NCI-H1694 (cell line): ENCODE measurements around the gene PRDX1.
"Not testable (repeated sequence)": the region's sequence is repeated elsewhere in the genome, so short reads cannot be mapped to it uniquely, and the experiment has no call there.

Source experiments
- DNase-seq: peaks from one replicate; lab custom pipeline; 2025; lab: John Stamatoyannopoulos, UW

PRDX1 gene

DNA sequence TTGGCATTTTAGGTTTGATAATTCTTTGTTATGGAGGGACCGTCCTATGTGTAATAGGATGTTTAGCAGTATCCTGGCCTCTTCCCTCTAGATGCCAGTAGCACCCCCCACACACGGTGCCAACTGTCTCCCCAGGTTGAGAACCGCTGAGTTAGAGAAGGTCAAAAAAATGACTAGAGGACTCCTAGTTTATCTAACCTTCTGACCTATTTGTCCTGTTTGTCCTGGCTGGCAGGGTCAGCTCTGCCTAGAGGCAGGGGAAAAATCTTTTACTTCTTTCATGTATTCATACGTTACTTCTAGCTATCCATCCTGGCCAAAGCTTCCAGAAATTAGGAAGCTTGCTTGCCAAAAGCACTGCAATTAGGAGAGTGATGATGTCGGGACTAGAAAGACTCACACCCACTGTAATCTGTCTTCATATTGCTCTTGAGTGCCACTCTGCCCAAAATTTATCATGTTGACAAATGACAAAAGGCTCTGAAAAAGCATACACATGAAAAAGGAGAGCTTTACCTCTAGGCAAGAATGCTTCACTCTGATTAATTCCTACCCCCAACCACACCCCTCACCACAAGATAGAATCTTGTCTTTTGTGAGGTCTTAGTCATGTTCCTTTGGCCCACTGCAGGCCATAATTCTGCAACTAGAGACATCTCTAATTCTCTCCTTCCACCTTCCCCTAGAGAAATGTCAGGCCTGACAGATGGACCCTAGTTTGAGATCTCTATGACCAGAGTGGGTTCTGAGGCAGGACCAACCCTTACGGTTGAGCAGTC is 14.5 kb upstream of the PRDX1 start:
- no peak for DNase-seq

DNA sequence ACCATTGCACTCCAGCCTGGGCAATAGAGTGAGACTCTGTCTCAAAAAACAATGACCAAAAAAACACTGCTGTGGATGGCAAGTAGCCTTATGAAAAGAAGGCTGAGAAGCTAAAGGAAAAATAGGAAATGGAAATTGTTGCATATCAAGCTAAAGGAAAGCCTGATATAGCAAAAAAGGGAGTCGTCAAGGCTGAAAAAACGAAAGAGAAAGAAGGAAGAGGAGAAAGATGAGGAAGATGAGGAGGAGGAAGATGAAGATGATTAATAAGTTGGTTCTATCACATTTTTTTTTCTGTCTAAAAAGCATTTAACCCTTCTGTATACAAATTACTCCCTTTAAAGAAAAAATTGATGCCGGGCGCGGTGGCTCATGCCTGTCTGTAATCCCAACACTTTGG is 10.2 kb upstream of the PRDX1 start:
- no peak for DNase-seq

DNA sequence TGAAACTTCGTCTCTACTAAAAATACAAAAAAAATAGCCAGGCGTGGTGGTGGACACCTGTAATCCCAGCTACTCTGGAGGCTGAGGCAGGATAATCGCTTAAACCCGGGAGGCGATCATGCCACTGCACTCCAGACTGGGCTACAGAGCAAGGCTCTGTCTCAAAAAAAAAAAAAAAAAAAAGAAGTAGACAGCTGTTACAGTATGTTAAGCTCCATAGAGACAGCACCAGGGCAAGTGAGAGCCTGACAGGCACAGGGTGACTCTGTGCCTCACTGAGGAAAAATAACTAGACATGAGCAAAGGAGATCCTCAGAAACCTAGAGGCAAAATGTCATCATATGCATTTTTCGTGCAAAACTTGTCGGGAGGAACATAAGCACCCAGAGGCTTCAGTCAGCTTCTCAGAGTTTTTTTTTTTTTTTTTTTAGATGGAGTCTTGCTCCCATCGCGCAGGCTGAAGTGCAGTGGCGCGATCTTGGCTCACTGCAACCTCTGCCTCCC is 9.0 kb upstream of the PRDX1 start:
- DNase-seq = peak; percentile 41

DNA sequence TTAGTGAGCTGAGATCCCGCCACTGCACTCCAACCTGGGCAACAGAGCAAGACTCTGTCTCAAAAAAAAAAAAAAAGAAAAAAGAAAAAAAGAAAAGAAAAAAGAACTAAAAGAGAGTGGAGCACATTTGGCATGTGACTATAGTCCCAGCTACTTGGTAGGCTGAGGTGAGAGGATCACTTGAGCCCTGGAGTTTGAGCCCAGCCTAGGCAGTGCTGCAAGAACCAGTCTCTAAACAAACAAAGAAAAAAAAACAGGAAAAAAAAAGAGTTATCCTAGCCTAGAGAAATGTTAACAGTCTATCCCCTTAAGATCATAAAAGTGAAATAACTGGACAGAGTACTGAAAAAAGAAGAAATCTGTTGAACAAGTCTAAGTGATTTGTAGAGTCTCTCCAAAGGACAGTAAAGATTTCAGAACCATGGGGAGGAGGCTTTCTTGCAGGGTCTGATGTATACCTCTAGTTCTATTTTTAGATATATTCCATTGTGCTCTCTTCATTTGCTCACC is 4.5 kb upstream of the PRDX1 start:
- no peak for DNase-seq

DNA sequence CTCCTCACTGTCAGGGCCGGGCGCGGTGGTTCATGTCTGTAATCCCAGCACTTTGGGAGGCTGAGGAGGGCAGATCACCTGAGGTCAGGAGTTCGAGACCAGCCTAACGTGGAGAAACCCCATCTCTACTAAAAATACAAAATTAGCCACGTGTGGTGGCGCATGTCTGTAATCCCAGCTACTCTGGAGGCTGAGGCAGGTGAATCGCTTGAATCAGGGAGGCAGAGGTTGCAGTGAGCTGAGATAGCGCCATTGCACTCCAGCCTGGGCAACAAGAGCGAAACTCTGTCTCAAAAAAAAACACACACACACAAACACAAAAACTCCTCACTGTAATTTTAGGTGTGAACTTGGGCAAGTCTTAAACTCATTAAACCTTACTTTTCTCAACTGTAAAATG is 2.3 kb upstream of the PRDX1 start:
- not testable (repeated sequence) for DNase-seq

DNA sequence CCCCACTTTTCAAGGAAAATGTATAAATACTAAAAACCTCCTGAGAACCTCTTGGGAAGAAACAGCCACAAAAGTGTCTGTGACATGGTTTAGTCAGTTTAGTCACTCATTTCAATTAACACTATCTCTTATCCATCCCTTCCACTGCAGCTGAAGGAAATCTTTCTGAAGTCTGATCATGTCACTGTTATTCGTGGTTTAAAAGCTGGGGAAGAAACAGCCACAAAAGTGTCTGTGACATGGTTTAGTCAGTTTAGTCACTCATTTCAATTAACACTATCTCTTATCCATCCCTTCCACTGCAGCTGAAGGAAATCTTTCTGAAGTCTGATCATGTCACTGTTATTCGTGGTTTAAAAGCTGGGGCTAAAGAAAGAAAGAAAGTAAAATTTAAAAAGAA is 1.8 kb upstream of the PRDX1 start:
- not testable (repeated sequence) for DNase-seq

DNA sequence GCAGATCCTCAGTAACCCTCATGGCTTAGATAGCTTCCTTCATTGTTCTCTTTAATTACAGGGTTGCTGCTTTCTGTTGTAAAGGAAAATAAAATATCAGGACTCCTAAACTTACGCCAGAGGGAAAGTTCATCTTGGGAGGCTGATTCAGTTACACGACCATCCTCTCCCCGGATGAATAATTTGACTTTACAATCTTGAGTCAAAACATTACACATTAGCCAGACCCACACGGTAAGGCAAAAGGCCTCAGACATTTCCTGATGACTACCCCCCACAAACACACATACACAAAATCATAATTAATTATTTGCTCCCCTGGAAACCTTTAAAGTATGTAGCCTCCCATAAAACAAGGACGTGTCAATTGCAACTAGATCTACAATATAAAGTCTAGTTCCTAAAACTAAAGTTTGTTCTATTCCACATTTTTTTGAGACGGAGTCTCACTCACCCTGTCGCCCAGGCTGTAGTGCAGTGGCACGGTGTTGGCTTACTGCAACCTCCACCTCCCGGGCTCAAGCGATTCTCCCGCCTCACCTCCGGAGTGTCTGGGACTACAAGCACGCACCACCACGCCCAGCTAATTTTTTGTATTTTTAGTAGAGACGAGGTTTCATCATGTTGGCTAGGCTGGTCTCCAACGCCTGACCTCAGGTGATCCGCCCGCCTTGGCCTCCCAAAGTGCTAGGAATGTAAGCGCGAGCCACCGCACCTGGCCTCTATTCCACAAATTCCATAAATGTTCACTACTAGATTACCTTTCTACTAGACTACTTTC is 830 bp upstream of the PRDX1 start:
- DNase-seq = no peak

DNA sequence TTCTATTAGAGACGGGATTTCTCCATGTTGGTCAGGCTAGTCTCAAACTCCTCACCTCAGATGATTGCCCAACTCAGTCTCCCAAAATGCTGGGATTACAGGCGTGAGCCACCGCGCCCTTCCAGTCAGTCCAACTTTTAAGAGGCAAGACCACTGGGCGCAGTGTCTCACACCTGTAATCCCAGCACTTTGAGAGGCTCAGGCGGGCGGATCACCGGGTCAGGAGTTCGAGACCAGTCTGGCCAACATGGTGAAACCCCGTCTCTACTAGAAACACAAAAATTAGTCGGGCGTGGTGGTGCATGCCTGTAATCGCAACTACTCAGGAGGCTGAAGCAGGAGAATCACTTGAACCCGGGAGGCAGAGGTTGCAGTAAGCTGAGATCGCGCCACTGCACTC is 1.9 kb downstream of the PRDX1 start:
- not testable (repeated sequence) for DNase-seq

DNA sequence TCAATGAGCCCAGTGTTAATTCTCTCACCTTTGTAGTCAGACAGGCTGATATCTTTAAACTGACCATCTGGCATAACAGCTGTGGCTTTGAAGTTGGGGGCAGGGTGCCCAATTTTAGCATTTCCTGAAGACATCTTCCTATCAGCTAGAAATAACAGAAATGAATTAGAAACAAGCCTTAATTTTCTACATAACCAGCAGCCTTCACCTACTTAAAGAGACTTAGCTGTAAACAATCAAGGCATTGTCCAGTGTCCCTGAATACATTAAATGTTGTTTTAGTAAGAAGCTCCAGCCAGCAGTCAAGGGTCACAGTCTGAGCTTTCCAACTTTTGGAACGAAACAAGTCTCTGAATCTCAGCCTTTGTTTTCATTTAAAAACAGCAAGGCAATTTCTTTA is 2.8 kb downstream of the PRDX1 start:
- DNase-seq = no peak

DNA sequence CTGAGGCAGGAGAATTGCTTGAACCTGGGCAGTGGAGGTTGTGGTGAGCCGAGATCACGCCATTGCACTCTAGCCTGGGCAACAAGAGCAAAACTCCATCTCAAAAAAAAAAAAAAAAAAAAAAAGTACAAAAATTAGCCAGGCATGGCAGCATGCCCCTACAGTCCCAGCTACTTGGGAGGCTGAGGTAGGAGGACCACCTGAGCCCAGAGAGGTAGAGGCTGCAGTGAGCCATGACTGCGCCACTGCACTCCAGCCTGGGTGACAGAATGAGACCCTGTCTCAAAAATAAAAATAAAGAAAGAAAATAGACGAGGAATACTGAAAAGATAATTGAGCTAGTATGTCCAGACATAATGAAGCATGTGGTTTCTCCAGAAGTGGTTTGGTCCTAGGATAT is 3.3 kb downstream of the PRDX1 start:
- not testable (repeated sequence) for DNase-seq

DNA sequence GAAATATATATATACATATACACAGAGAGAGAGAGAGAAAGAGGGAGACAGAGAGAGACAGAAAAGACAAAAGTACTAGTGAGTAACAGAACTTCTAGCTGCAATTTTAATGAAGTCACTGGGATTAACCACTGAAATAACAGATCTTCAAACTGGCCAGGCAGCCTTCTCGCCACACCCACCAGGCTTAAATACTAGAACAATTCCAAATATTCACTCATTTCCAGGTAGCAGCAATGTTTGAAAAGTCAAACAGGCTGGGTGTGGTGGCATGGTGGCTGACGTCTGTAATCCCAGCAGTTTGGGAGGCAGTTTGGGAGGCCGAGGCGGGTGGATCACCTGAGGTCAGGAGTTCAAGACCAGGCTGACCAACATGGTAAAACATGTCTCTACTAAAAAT is 5.2 kb downstream of the PRDX1 start:
- no peak for DNase-seq

DNA sequence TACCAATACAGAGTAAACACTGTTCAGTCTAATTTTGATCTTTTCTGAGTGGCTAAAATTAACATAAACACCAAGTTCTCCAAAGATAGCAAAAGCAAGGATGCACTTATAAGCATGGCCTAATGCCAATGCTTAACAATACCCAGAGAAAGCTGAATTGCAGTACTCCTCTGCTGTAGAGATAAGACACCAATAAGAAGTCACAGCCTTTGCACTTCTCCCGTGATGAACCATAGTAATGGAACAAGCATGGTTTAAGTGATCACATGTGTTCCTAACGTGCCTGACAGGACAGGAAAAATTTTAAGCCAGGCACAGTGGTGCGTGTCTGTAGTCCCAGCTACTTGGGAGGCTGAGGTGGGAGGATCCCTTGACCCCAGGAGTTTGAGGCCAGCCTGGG is 5.6 kb downstream of the PRDX1 start:
- DNase-seq = no peak

DNA sequence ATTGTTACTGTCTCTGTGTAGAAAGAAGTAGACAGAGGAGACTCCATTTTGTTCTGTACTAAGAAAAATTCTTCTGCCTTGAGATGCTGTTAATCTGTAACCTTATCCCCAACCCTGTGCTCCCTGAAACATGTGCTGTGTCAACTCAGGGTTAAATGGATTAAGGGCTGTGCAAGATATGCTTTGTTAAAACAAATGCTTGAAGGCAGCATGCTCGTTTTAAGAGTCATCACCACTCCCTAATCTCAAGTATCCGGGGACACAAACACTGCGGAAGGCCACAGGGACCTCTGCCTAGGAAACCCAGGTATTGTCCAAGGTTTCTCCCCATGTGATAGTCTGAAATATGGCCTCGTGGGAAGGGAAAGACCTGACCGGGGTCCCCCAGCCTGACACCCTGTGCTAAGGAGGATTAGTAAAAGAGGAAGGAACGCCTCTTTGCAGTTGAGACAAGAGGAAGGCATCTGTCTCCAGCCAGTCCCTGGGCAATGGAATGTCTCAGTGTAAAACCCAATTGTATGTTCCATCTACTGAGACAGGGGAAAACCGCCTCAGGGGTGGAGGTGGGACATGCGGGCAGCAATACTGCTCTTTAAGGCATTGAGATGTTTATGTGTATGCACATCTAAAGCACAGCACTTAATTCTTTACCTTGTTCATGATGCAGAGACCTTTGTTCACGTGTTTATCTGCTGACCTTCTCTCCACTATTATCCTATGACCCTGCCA is 8.0 kb downstream of the PRDX1 start:
- not testable (repeated sequence) for DNase-seq

DNA sequence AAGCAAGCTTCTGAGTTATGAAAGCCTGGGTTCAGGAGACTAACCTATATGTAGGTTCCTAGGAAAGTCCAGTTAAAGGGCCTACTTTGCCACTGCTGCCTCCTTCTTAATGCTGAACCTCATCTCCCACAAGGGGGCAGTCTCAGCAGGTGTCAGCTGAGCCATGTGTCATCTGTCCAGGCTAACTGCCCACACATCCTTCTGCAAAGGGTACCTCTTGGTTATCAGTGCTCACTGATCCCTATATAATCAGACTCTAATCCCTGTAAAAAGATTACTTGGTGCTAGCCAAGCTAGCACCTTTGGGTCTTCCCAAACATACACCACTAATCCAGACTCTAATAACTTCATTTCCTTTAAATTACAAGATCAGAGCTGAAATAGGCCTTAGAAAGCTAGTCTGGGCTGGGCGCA is 9.0 kb downstream of the PRDX1 start:
- DNase-seq = peak; percentile 13

DNA sequence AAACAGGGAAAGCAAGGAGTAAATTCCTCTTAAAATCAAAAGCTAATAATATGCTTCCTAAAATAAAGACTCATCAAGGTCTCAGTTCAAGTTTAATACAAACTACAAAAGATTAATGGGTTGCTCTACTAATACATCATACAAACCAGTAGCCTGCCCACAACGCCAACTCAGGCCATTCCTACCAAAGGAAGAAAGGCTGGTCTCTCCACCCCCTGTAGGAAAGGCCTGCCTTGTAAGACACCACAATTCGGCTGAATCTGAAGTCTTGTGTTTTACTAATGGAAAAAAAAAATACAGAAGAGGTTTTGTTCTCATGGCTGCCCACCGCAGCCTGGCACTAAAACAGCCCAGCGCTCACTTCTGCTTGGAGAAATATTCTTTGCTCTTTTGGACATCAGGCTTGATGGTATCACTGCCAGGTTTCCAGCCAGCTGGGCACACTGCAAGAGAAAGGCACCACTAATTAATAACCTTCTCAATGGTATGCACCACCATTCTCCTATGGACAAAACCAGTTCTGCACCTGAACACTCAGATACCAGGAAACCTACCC is 10.6 kb downstream of the PRDX1 start:
- no peak for DNase-seq

DNA sequence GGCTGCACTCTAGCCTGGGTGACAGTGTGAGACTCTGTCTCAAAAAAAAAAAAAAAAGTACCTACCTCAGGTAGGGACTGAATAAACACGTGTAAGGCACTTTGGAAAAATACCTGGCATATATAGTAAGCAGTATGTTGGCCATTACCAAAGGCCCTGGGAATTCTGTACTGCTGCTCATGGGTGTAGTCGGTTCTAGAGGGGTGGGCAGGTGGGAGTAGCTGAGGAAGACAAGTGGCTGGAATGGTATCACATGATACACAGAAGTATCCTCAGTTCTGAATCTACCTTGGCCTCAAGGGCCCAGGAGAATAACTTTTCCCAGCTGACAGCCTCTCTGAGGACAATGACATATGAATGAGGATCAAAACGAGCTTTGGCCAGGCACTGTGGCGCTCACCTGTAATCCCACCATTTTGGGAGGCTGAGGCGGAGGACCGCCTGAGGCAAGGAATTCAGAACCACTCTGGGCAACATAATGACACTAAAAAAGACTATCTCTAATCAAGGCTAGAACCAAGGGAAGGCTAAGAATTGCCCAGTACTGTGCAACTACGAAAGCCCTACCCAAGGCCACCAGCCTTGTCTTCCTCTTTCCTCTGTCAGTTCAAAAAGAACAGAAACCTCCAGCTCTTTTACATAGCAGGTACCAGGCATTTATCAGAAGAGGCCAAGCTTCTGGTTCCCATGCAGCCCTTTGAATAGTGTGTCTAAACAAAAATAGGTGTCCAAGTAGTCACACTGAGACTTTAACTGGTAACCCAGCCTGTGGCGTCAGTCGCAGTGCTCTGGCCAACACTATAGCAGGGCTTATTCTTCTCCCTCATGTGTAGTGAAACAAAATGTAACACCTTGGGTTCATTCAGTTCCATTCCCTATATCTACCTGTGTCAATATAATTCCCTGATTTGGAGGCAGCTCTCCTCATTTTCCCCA is 11.4 kb downstream of the PRDX1 start:
- no peak for DNase-seq

DNA sequence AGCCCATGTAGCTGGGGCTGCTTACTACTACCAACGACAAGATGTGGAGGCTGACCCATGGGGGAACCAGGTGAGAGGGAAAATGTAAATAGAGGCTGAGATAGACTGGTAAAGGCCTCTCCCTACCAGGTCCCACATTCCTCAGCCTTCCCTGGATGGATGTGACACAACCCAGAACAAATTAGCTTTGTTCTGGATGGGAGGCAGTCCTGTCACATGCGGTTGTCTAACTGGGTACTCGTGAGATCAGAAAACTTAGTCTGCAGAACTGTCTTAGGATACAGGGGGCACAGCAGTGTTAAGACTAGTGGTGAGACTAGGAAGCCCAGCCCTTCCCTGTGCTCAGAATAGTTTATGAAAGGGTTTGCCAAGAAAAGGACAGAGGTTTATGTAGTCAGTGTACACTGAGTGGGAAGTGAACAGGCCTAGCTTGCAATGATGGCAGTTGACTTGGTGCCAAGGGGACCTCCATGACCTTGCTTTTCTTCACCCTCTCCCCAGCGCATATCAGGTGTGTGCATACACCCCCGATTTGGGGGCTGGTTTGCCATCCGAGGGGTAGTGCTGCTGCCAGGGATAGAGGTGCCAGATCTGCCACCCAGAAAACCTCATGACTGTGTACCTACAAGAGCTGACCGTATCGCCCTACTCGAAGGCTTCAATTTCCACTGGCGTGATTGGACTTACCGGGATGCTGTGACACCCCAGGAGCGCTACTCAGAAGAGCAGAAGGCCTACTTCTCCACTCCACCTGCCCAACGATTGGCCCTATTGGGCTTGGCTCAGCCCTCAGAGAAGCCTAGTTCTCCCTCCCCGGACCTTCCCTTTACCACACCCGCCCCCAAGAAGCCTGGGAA is 13.2 kb downstream of the PRDX1 start:
- DNase-seq = no peak

DNA sequence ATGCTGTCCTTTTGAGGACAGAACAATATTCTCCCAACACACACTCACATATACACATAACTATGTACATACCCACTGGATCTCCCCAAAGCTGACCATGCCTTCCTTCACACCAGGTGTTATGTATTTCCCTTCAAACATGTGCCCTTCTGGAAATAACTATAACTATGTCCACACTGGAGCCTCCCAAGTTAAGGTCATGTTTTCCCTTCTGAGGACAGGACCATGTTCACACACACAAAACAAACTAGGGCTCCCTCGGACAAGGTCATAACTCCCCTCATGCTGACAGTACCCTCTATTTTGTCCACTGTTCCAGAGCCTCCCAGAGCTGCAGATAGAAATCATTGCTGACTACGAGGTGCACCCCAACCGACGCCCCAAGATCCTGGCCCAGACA is 13.8 kb downstream of the PRDX1 start:
- DNase-seq = no peak

DNA sequence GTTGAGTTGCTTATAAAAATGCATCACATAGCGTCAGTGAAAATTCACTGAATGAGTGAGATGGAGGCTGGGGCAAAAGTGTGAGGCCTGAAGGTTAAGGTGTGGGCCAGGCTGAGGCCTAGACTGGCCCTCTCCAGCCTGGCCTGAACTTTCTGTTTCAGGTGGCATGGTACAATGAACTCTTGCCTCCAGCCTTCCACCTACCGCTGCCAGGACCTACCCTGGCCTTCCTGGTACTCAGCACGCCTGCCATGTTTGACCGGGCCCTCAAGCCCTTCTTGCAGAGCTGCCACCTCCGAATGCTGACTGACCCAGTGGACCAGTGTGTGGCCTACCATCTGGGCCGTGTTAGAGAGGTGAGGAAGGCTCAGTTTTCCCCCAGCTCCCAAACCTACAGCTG is 14.5 kb downstream of the PRDX1 start:
- DNase-seq = no peak
